Keratinocyte (primary cell): ENCODE data around the gene RAB5A. TPM values are rescaled to one million over a fixed set of nuclear protein-coding genes. Genes with fewer than 3 reads are reported as not detected.

ENCODE experiments used
- DNase-seq: peaks from one replicate; pipeline ENCODE4 v3.0.0-alpha.2; 2011; ENCODE audit warnings: low read depth, missing footprints, low spot score
- FAIRE-seq: peaks from 2 replicates; lab custom pipeline; 2011; peaks lifted over from hg19 to GRCh38; lab: Jason Lieb, UNC
- H2AFZ ChIP-seq: 2 replicates; pipeline ENCODE4 v1.6.0; 2012; ENCODE audit warnings: low read length, control low read depth, inconsistent platforms; ENCODE audit not compliant: control insufficient read depth
- H3K27ac ChIP-seq: 2 replicates; pipeline ENCODE4 v1.5.1; 2011; ENCODE audit warnings: low read length; ENCODE audit not compliant: control insufficient read depth, insufficient read depth
- H3K27me3 ChIP-seq: 3 replicates; pipeline ENCODE4 v1.6.0; 2011; ENCODE audit warnings: low read length; ENCODE audit not compliant: control insufficient read depth, insufficient read depth; ENCODE audit errors: extremely low read depth
- H3K36me3 ChIP-seq, 2 experiments: 2 replicates in 1 of 2; 3 replicates in 1 of 2; pipeline ENCODE4 v1.5.1; 2011; ENCODE audit warnings: low read length in 2 of 2, mild to moderate bottlenecking in 1 of 2; ENCODE audit not compliant: control insufficient read depth in 2 of 2, insufficient read depth in 2 of 2; ENCODE audit errors: extremely low read depth in 1 of 2
- H3K4me1 ChIP-seq: 3 replicates; pipeline ENCODE4 v1.5.1; 2011; ENCODE audit warnings: low read length; ENCODE audit not compliant: control insufficient read depth, insufficient read depth; ENCODE audit errors: extremely low read depth
- H3K4me2 ChIP-seq: 3 replicates; pipeline ENCODE4 v1.6.0; 2011; ENCODE audit warnings: low read depth, low read length; ENCODE audit not compliant: control insufficient read depth, insufficient read depth; ENCODE audit errors: extremely low read depth
- H3K4me3 ChIP-seq, 3 experiments: fragments of 200-600 bp in 1 of 3; sonication (generic) in 1 of 3; 2 replicates in 2 of 3; 3 replicates in 1 of 3; pipeline ENCODE4 v1.5.1; 2011 to 2016; ENCODE audit warnings: low read length in 3 of 3, mild to moderate bottlenecking in 3 of 3, control low read depth in 2 of 3, inconsistent platforms in 1 of 3, low read depth in 1 of 3, mixed read lengths in 1 of 3, mixed run types in 1 of 3, moderate library complexity in 1 of 3; ENCODE audit not compliant: control insufficient read depth in 2 of 3, insufficient read depth in 2 of 3; ENCODE audit errors: extremely low read depth in 1 of 3
- H3K79me2 ChIP-seq: 2 replicates; pipeline ENCODE4 v1.6.0; 2012; ENCODE audit warnings: low read length; ENCODE audit not compliant: control insufficient read depth, insufficient read depth
- H3K9ac ChIP-seq: 3 replicates; pipeline ENCODE4 v1.6.0; 2011; ENCODE audit warnings: low read length; ENCODE audit not compliant: control insufficient read depth, insufficient read depth; ENCODE audit errors: extremely low read depth
- H3K9me1 ChIP-seq: 3 replicates; pipeline ENCODE4 v1.6.0; 2011; ENCODE audit warnings: low read length; ENCODE audit not compliant: control insufficient read depth, insufficient read depth; ENCODE audit errors: extremely low read depth
- H3K9me3 ChIP-seq: 2 replicates; pipeline ENCODE4 v1.5.1; 2012; ENCODE audit warnings: low read depth, low read length; ENCODE audit not compliant: control insufficient read depth
- H4K20me1 ChIP-seq: 3 replicates; pipeline ENCODE4 v1.6.0; 2011; ENCODE audit warnings: low read length; ENCODE audit not compliant: control insufficient read depth, insufficient read depth; ENCODE audit errors: extremely low read depth
- EZH2 ChIP-seq: IDR thresholded peaks from one replicate; pipeline ENCODE4 v1.6.1; 2012; ENCODE audit warnings: inconsistent platforms, mild to moderate bottlenecking, low read length, moderate library complexity
- dilution Hi-C: fragments of 300-500 bp; cut with MboI; formaldehyde crosslinking; loops from one replicate; pipeline ENCODE4 v1.7.0; 2020; ENCODE audit warnings: low sequenced_read_pairs; ENCODE audit not compliant: extremely low pct_ligation_motif_present
- polyA minus RNA-seq, 3 experiments: library from RNA; depleted of rRNA, polyadenylated mRNA; stranded (reverse); fragments of >200 nt; gene quantifications; 1 replicate in 1 of 3; 2 replicates in 1 of 3; 3 replicates in 1 of 3; pipeline ENCODE4 v1.2.3, GENCODE V29; 2011
- polyA plus RNA-seq, 5 experiments: library from polyadenylated mRNA; depleted of rRNA in 3 of 5; stranded (reverse) in 3 of 5; stranded (forward) in 1 of 5; unstranded in 1 of 5; fragments of >200 nt; gene quantifications; 1 replicate in 1 of 5; 2 replicates in 3 of 5; 3 replicates in 1 of 5; pipeline versions ENCODE4 v1.2.1 to v1.2.3, GENCODE V29; 2011 to 2012; ENCODE audit warnings: missing spikeins in 2 of 5, low read depth in 1 of 5, low replicate concordance in 1 of 5
- TF ChIP-seq, protein P1 (sequence below), 3 experiments: IDR thresholded peaks in 1 of 3; conservative IDR thresholded peaks in 1 of 3; optimal IDR thresholded peaks in 1 of 3; 2 replicates in 2 of 3; 3 replicates in 1 of 3; pipeline versions ENCODE3 to v1.5.1; 2011; ENCODE audit warnings: low read length in 3 of 3, mild to moderate bottlenecking in 3 of 3, moderate library complexity in 2 of 3, control low read depth in 1 of 3, inconsistent platforms in 1 of 3; ENCODE audit not compliant: insufficient read depth in 2 of 3; ENCODE audit errors: extremely low read depth in 1 of 3

The RAB5A gene, protein sequence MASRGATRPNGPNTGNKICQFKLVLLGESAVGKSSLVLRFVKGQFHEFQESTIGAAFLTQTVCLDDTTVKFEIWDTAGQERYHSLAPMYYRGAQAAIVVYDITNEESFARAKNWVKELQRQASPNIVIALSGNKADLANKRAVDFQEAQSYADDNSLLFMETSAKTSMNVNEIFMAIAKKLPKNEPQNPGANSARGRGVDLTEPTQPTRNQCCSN
- polyA plus RNA-seq (34.8 to 60.5 TPM (median 41.2 TPM) in 3 replicates), polyA minus RNA-seq (4.9 to 33.9 TPM (median 16.6 TPM) in 3 replicates)
- polyA plus RNA-seq (2011; ENCODE audit: low read depth) = 71.8 TPM
- 46.5 and 82.6 TPM in 2 replicates for polyA plus RNA-seq (2011; cell fraction: cytosol; rRNA removed)
- 38.0 and 48.0 TPM in 2 replicates for polyA plus RNA-seq (2011; cell fraction: nucleus; rRNA removed)
- polyA plus RNA-seq (2012; ENCODE audit: low replicate concordance) = 36.6 and 64.3 TPM in 2 replicates
- 37.6 TPM for polyA minus RNA-seq (2011; cell fraction: cytosol; rRNA and poly(A)+ RNA removed)
- 21.4 and 29.3 TPM in 2 replicates for polyA minus RNA-seq (2011; cell fraction: nucleus; rRNA and poly(A)+ RNA removed)

DNA sequence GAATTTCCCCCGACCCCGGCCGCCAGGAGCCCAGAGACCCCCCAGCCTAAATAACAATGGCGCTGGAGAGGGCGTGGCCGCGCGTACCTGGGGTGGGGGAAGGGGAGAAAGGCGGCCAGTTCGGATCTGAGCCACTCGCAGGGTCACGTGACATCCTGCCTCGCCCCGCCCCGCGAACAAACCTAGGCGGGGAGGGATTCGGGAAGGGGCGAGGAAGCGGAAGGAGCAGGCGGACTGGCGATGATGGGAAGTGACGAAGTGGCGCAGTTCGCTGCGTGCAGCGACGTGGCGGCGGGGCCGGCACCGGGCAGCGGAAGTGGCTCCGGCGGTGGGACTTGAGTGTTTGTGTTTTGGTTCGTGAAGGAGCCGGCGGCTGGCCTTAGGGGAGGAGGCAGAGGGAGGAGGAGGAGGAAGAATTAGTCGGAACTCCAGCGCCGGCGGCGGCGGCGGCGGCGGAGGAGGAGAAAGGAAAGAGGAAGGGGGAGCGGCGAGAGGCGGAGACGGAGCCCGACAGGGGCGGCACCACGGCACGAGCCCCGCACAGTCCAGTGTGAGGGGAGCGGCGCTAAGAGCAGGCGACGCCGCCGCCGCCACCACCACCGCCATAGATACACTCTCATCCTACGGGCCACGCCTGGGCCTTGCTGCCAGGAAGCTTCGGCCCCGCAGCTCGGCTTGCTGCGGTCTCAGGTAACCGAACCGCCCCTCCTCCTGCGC, at the start of gene RAB5A:
Gene RAB5A (plus strand): TSS at position 266 of the 717 bp plus-strand sequence. CDS start 3,802 bp downstream, outside the sequence.
- H3K4me3 ChIP-seq = peak within 1 kb of the TSS; percentile 88 to 94 (median 90)
- peak; percentile 84 for FAIRE-seq
- H3K27ac ChIP-seq = peak within 1 kb of the TSS; percentile 96
- peak within 1 kb of the TSS; percentile 95 for H2AFZ ChIP-seq
- H3K9me1 ChIP-seq = no peaks in the 10 kb centered on the region
- peaks cover 3 to 8% of the 10 kb centered on the region in 2 experiments for H3K36me3 ChIP-seq
- H3K9ac ChIP-seq = peak within 1 kb of the TSS; percentile 95
- TF ChIP-seq, protein P1, sequence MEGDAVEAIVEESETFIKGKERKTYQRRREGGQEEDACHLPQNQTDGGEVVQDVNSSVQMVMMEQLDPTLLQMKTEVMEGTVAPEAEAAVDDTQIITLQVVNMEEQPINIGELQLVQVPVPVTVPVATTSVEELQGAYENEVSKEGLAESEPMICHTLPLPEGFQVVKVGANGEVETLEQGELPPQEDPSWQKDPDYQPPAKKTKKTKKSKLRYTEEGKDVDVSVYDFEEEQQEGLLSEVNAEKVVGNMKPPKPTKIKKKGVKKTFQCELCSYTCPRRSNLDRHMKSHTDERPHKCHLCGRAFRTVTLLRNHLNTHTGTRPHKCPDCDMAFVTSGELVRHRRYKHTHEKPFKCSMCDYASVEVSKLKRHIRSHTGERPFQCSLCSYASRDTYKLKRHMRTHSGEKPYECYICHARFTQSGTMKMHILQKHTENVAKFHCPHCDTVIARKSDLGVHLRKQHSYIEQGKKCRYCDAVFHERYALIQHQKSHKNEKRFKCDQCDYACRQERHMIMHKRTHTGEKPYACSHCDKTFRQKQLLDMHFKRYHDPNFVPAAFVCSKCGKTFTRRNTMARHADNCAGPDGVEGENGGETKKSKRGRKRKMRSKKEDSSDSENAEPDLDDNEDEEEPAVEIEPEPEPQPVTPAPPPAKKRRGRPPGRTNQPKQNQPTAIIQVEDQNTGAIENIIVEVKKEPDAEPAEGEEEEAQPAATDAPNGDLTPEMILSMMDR (optimal IDR thresholded peaks at IDR 0.05 in 1 of 3, IDR thresholded peaks at IDR 0.05 in 1 of 3, conservative IDR thresholded peaks at IDR 0.05 in 1 of 3; ENCODE audit: extremely low read depth in 1 of 3, insufficient read depth in 2 of 3, low read length in 3 of 3) = no peak
- TF ChIP-seq EZH2 = no peak
- DNase-seq = peak; percentile 81
- peaks cover 46% of the 10 kb centered on the region for H3K79me2 ChIP-seq
- peak within 1 kb of the TSS; percentile 99 for H3K4me2 ChIP-seq
- H3K4me1 ChIP-seq = peaks cover 23% of the 10 kb centered on the region
- dilution Hi-C loops = no loop called here
- H3K9me3 ChIP-seq = no peaks in the 10 kb centered on the region
- no peaks in the 10 kb centered on the region for H4K20me1 ChIP-seq
- no peaks in the 10 kb centered on the region for H3K27me3 ChIP-seq

DNA sequence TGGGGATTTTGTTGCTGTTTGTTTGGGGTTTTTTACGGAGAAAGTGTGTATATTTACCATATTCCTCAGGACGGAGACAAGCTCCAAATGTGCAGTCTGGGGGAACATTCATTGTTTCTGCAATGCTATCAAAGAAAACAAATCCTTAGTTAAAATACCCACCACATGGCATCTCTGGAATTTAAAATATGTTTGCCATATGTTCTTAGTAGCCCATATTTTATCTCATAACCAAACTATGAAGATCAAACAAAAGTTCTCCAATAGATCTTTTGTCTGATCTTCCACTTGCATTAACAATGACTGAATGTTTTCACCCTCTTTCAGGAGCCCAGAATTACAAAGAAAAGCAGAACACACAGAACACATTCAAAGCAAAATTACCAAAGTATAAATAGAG, 48.2 kb upstream of the RAB5A start:
- Histone ChIP-seq H3K4me2 (no peak overlapping the region), H3K4me1 (peaks cover 4% of the 10 kb centered on the region), H3K27ac (no peak overlapping the region), H3K4me3 (no peak overlapping the region), H3K79me2 (no peaks in the 10 kb centered on the region), H3K9me1 (no peaks in the 10 kb centered on the region), H3K9me3 (no peaks in the 10 kb centered on the region), H3K9ac (no peak overlapping the region), H3K36me3 (no peaks in the 10 kb centered on the region), H4K20me1 (no peaks in the 10 kb centered on the region), H3K27me3 (no peaks in the 10 kb centered on the region), H2AFZ (peak overlapping the region; percentile 50)
- DNase-seq (no peak), FAIRE-seq (no peak)
- dilution Hi-C loops = no loop called here
- TF ChIP-seq, protein P1 (optimal IDR thresholded peaks at IDR 0.05 in 1 of 3, IDR thresholded peaks at IDR 0.05 in 1 of 3, conservative IDR thresholded peaks at IDR 0.05 in 1 of 3; ENCODE audit: extremely low read depth in 1 of 3, insufficient read depth in 2 of 3, low read length in 3 of 3) = no peak
- TF ChIP-seq EZH2 = no peak
